GM12864 (cell line): Measurements from ENCODE around the gene CNOT4.
"Not testable (repeated sequence)": the region's sequence is repeated elsewhere in the genome, so short reads cannot be mapped to it uniquely, and the experiment has no call there.

Source experiments
- DNase-seq: peaks from one replicate; pipeline ENCODE4 v3.0.0-alpha.2; 2011; ENCODE audit warnings: low read depth
- H3K4me3 ChIP-seq: 2 replicates; pipeline ENCODE4 v1.5.1; 2011; ENCODE audit warnings: mild to moderate bottlenecking, low read depth, low read length, control low read depth
- TF ChIP-seq, protein P1 (sequence below): IDR thresholded peaks from 2 replicates; pipeline ENCODE4 v1.5.1; 2011; ENCODE audit warnings: low read depth, mild to moderate bottlenecking, moderate library complexity, low read length, control low read depth, inconsistent platforms; ENCODE audit errors: missing control alignments

Gene CNOT4

DNA sequence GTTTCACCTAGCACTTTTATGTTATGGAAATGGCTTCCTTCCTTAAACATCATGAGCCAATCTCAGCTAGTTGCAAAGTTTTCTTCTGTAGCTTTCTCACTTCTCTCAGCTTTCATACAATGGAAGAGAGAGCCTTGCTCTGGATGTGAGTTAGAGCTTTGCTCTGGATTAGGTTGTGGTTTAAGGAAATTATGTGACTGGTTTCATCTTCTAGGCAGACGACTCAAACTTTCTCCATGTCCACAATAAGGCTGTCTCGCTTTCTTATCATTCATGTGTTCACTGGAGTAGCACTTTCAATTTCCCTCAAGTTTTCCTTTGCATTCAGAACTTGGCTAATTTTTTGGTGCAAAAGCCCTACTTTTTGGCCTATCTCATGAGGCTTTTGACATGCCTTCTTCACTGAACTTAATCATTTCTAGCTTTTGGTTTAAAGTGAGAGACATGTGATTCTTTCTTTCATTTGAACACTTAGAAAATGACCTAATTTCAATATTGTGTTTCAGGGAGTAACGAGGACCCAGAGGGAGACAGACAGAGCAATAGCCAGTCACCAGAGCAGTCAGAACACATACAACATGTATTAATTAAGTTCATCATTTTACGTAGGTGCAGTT lies 49.8 kb downstream of the CNOT4 start:
- TF ChIP-seq, protein P1, sequence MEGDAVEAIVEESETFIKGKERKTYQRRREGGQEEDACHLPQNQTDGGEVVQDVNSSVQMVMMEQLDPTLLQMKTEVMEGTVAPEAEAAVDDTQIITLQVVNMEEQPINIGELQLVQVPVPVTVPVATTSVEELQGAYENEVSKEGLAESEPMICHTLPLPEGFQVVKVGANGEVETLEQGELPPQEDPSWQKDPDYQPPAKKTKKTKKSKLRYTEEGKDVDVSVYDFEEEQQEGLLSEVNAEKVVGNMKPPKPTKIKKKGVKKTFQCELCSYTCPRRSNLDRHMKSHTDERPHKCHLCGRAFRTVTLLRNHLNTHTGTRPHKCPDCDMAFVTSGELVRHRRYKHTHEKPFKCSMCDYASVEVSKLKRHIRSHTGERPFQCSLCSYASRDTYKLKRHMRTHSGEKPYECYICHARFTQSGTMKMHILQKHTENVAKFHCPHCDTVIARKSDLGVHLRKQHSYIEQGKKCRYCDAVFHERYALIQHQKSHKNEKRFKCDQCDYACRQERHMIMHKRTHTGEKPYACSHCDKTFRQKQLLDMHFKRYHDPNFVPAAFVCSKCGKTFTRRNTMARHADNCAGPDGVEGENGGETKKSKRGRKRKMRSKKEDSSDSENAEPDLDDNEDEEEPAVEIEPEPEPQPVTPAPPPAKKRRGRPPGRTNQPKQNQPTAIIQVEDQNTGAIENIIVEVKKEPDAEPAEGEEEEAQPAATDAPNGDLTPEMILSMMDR, result no peak
- no peak overlapping the region for H3K4me3 ChIP-seq
- DNase-seq, result no peak

DNA sequence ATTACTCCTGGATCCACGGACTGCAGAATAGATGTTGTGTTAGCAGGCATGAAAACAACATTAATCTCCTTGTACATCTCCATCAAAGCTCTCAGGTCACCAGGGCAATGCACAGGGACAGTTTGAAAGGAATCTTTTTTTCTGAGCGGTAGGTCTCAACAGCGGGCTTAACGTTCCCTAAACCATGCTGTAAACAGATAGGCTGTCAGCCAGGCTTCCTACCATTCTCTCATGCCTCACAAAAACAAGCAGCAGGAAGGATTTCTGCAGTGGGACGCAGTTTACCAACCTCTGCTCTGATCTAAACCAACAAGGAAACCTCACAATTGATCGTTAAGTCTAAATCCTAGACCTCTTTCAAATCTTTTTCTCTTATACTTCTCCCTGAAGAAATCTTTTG lies 50.8 kb downstream of the CNOT4 start:
- TF ChIP-seq, protein P1, result no peak
- DNase-seq, result no peak
- H3K4me3 ChIP-seq, result no peak overlapping the region

DNA sequence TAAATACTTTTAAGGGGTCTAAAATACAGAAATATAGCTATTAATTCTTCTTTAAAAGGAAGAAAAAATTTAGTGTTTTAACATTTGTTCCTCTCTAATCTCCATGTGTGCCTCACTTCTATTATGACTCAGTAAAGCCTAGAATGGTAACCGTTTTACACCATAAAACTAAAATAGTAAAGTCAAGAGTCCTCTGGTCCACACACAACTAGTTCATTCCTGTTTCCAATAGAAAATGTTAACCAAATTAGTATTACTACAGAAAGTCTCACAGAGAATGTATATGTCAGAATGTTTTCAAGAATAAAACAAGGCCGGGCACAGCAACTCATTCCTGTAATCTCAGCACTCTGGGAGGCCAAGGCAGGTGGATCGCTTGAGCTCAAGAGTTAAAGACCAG lies 55.8 kb downstream of the CNOT4 start:
- no peak overlapping the region for H3K4me3 ChIP-seq
- TF ChIP-seq, protein P1, result no peak
- DNase-seq, result no peak

DNA sequence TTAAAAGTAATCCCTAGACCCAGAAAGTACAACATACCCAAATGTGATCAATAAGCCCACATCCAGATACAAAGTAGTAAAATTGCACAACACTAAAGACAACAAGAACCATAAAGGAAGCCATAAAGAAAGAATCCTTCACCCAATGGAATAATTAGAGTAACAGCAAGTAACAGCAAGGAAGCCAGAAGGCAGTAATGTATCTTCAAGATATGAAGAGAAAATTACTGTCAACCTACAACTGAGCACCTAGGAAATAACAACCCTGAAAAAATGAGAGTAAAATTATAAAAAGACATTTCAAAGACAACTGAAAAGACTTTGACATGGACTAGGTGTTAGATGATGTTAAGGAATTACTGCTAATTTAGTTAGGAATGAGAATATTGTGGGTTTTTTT lies 60.5 kb downstream of the CNOT4 start:
- H3K4me3 ChIP-seq, result no peak overlapping the region
- no peak for DNase-seq
- TF ChIP-seq, protein P1, result no peak

DNA sequence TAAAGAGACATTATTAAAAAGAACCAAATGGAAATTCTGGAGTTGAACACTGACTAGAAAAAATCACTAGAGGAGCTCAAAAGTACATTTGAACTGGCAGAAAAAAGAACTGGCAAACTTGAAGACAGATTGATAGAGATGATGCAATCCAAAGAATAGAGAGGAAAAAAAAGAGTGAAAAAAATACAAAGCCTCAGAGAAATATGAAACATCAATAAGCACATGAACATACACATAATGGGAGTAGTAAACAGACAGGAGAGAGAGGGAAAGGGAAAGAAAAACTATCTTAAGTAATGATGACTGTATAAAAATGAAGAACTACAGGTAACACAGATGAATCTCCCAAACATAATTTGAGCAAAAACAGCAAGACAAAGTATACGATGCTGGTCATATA lies 61.1 kb downstream of the CNOT4 start:
- no peak for DNase-seq
- H3K4me3 ChIP-seq, result no peak overlapping the region
- TF ChIP-seq, protein P1, result no peak

DNA sequence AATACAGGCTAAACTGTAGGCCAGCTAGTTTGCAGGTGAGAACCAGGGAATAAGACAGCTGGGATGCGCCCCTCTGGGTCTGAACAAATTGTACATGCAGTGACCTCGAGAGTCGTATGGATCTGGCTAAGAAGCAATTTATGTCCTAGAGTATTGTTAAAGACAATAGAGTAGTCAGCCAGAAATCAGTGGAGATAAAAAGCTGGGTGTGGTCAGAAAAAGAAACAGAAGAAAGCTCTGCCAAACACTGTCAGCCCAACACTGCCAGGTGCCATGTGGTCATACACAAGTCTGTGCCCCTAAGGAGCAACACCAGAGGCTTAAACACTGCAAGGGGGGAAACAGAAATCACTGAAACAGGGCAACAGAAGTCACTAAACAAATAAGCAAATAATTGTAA lies 62.2 kb downstream of the CNOT4 start:
- TF ChIP-seq, protein P1, result no peak
- DNase-seq, result no peak
- H3K4me3 ChIP-seq, result no peak overlapping the region

DNA sequence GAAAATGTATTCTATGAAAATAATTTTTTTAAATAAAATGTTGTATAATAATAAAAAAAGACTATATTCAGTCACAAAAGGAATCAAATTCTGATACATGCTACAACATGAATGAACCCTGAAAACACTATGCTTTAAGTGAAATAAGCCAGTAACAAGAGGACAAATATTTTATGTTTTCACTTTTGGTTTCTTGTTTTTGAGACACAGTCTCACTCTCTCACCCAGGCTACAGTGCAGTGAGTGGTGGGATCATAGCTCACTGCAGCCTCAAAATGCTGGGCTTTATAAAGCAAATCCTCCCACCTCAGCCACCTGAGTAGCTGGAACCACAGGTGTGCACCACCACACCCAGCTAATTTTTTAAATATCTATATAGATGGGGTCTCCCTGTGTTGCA lies 64.2 kb downstream of the CNOT4 start:
- no peak overlapping the region for H3K4me3 ChIP-seq
- TF ChIP-seq, protein P1, result no peak
- no peak for DNase-seq

DNA sequence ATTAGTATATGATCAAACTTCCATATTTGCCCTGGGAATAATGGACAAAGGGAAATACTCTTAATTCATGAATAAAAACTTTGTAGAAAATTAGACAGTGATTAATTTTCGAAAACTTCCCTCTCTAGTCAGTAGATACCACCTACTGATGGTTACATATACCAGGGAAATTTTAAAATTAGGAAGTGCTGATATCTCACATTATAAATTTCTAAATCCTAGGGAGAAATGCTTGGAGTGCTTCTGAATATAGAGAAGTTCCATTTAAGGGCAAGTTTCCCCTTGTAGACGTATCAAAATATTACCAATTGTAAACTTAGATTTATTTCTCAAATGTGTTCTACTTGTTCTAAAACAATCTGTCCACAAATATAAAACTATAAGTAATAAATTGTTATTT lies 64.6 kb downstream of the CNOT4 start:
- not testable (repeated sequence) for H3K4me3 ChIP-seq, DNase-seq
